CD4-positive, alpha-beta T cell treated with Interleukin-17A for 1 hour (primary cell): Measurements from ENCODE around the gene CCDC134.
A peak's percentile ranks its signal among the peaks of the same experiment; 100 is the strongest.

Experiments
- DNase-seq: peaks from one replicate; pipeline ENCODE4 v3.0.0-alpha.2; 2020

Gene CCDC134

DNA sequence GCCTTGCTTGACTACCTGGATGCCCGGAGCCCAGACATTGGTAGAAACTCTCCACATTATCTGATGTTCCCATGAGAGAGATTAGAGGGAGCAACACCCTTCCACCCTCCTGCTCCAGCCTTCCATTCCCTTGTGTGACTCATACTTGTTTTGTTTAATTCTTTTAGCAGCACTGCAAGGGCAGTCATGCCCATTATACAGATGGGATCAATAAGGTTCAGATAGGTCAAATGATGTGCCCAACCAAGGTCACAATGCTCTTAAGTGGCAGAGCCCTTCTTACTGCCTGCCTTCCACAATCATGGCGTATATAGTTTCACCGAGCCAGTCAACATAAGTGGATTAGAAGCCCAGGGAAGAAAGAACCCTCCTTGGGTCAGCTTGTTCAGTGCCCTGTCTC is 6.6 kb upstream of the CCDC134 start:
- DNase-seq, result no peak

- no peak for DNase-seq
Observed at GRCh38 chr22:41798736-41799135, 1.7 kb upstream of the CCDC134 start.

- peak; percentile 21 for DNase-seq
Observed at GRCh38 chr22:41799486-41800347, 762 bp upstream of the CCDC134 start.

GRCh38 chr22:41801147-41801819 is 804 bp downstream of the CCDC134 start:
- no peak for DNase-seq

DNA sequence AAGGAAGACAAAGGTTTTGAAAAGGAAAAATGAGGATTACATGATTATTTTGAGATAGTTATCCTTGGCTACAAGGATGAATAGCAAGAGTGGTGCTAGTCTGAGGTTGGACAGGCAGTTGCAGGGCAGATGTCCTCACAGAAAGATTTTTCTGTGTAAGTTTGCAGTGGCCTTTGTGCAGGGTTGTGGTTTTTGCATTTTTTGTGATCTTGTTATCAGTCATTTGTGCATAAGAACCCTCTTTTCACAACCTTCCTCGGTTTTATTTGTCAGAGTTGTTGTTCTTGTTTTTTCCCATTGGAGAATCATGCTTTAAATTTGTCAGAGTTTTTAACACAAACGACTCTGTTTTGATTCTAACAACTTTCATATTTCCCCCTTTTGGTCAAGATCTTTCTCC is 1.4 kb downstream of the CCDC134 start:
- no peak for DNase-seq

DNA sequence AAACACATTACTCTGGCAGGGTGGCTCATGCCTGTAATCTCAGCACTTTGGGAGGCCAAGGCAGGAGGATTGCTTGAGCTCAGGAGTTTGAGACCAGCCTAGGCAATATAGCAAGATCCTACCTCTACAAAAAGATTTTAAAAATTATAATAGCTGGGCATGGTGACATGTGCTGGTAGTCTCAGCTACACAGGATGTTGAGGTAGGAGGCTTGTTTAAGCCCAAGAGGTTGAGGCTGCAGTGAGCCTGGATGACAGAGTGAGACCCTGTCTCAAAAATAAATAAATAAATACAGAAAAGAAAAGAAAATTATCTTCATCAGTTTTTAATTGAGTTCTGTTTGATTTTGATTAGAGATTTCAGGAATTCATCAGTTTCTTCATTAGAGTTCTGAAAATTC is 5.2 kb downstream of the CCDC134 start:
- DNase-seq, result no peak

DNA sequence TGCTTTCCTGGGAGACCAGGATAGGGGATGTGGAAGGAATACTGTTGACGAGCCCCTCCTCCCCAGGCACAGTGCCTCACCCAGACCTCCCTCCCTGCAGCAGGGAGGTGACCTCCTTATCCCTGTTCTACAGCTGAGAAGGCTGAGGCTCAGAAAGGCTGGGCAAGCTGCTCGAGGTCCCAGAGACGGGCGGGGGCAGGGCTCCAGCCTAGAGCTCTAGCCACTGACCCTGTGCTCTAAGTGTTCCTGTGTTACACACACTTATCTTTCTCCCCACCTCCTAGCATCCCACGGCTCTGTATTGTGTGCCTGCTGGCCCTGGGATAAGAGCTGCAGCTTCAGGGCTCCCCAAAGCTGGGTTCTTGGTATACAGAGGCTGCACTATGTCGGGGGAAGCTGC is 7.9 kb downstream of the CCDC134 start:
- no peak for DNase-seq

DNA sequence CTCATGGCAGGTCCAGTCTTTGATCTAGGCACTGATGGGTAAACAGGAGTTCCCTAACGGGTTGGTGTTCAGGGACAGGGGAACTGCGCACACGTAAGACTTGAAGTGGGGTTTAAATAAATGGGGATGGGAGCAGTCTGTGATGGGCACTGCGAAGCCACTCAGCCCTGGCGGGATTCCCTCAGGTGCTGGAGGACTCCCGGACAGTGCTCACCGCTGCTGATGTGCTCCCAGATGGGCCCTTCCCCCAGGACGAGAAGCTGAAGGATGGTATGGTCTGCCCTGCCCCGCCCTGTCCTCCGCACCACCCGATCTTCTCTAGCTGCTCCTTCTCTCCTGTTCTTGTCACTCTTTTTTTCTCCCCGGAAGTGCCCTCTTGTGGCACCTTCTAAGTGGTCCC is 9.5 kb downstream of the CCDC134 start:
- DNase-seq, result no peak

DNA sequence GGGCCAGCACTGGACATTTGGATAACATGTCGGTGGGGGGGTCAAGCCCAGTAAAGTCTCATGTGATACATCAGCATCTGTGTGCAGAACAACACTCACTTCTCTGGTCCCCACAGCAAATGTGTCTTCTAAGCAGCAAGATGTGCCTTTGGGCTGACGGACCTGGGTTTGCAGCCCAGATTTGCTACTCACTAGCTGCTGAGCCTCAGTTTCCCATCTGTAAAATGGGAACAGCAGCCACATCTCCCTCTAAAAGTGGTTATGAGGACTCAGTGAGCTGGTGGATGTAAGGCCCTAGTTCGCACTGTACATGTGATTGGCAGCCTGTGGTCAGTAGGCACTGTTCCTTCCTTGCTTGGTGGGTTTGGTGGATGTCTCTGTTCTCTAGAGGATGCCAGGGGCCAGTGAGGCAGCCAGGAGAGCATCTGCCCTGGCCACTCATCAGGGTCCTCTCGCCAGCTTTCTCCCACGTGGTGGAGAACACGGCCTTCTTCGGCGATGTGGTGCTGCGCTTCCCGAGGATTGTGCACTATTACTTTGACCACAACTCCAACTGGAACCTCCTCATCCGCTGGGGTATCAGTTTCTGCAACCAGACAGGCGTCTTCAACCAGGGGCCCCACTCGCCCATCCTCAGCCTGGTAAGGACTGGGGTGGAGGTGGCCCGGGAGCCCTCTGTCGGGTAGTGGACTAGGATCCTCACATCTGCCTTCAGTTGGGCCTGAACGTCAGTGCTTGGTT is 12.5 kb downstream of the CCDC134 start:
- no peak for DNase-seq

- DNase-seq, result no peak
Observed at GRCh38 chr22:41813726-41814410, 13.4 kb downstream of the CCDC134 start.

GRCh38 chr22:41815716-41816115 is 15.2 kb downstream of the CCDC134 start:
- no peak for DNase-seq

GRCh38 chr22:41816241-41816640 is 15.8 kb downstream of the CCDC134 start:
- DNase-seq, result no peak

GRCh38 chr22:41816871-41817270 is 16.4 kb downstream of the CCDC134 start:
- DNase-seq, result no peak

DNA sequence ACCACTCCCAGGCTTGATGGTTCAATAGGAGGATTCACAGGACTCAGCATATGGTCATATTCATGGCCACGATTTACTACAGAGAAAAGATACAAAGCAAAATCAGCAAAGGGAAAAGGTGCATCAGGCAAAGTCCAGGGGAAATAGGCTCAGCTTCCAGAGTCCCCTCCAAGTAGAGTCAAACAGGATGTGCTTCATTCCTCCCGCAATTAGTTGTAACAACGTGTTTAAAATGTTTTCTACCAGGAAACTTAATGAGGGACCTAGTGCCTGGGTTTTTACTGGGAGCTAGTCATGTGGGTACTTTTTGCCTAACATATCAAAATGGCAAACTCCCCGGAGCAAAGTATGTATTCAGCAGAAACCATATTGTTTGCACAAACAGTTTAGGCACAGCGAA is 17.5 kb downstream of the CCDC134 start:
- no peak for DNase-seq

- DNase-seq, result no peak
Observed at GRCh38 chr22:41818596-41818995, 18.1 kb downstream of the CCDC134 start.

GRCh38 chr22:41819257-41819656 is 18.8 kb downstream of the CCDC134 start:
- DNase-seq, result no peak

- DNase-seq, result no peak
Observed at GRCh38 chr22:41820447-41820846, 20.0 kb downstream of the CCDC134 start.

GRCh38 chr22:41821471-41822316 is 21.2 kb downstream of the CCDC134 start:
- no peak for DNase-seq

- peak; percentile 88 for DNase-seq
Observed at GRCh38 chr22:41822317-41823057, 22.0 kb downstream of the CCDC134 start.

- DNase-seq, result no peak
Observed at GRCh38 chr22:41823797-41824196, 23.3 kb downstream of the CCDC134 start.

- DNase-seq, result no peak
Observed at GRCh38 chr22:41825376-41825775, 24.9 kb downstream of the CCDC134 start.
